ENCODE measurements around the gene OR8K5.
"Not testable (repeated sequence)": the region's sequence is repeated elsewhere in the genome, so short reads cannot be mapped to it uniquely, and the experiment has no call there.

OR8K5 gene, protein sequence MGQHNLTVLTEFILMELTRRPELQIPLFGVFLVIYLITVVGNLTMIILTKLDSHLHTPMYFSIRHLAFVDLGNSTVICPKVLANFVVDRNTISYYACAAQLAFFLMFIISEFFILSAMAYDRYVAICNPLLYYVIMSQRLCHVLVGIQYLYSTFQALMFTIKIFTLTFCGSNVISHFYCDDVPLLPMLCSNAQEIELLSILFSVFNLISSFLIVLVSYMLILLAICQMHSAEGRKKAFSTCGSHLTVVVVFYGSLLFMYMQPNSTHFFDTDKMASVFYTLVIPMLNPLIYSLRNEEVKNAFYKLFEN

GRCh38 chr11:56160217-56160616 lies at the start of gene OR8K5:
OR8K5 (minus strand) TSS chr11:56160317; CDS start chr11:56160317, 0 bp downstream.
- no peak for DNase-seq (ENCODE audit: low spot score)

GRCh38 chr11:56207790-56208189 lies 47.7 kb upstream of the OR8K5 start:
- no peak for DNase-seq (ENCODE audit: low spot score)

GRCh38 chr11:56197367-56197766 lies 37.2 kb upstream of the OR8K5 start:
- no peak for DNase-seq (ENCODE audit: low spot score)

GRCh38 chr11:56196705-56197104 lies 36.6 kb upstream of the OR8K5 start:
- no peak for DNase-seq (ENCODE audit: low spot score)

DNA sequence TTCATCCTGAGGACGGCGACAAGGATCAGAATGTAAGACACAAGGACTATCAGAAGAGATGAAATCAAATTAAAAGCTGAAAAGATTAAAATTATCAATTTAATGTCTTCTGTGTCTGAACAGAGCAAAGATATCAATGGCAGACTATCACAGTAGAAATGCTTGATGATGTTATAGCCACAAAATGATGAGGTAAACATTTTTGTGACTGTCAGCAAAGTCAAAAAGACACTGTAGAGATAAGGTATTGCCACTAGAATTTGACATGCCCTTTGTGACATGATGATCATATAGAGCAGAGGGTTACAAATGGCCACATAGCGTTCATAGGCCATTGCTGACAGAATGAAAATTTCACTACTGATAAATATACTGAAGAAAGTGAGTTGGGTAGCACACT lies 28.5 kb upstream of the OR8K5 start:
- no peak for DNase-seq (ENCODE audit: low spot score)

DNA sequence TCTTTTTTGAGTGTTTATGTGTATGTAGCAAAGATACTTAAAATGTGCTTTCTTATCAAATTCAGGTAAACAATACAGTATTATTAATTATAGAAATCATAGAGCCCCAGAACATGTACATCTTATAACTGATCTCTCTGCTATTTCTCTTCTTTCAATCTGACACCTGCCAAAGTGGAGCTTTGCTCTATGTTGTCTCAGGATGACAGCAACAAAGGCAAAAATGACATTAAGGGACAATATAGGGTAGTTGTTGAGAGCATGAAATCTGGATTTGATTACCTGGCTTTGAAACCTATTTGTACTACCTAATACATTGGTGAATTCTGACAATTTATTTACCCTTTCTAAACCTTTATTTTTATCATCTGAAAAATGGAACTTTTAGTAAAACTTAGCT lies 23.3 kb upstream of the OR8K5 start:
- no peak for DNase-seq (ENCODE audit: low spot score)

DNA sequence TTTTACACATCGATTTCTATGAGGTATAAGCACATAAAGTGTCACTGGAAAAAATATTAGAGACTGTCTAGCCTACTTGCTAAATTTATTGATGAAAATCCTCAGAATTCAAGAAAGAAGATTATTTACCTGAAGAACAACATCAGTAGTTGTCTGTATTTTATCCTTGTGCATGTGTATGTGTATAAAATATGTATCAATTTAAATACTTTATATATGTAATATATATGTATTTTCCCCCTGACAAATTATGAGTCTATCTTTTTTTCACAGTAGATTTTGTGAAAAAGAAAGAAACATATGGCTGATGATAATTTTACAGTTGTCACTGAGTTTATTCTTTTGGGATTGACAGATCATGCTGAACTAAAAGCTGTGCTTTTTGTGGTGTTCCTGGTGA lies 16.2 kb upstream of the OR8K5 start, which contains the start of gene OR5J2:
Gene OR5J2 (plus strand): TSS at position 301 of the 400 bp plus-strand sequence. CDS start 0 bp downstream, at position 301.
- DNase-seq (ENCODE audit: low spot score), result no peak

GRCh38 chr11:56172256-56172830 lies 12.2 kb upstream of the OR8K5 start:
- DNase-seq (ENCODE audit: low spot score), result no peak

GRCh38 chr11:56163804-56164203 lies 3.7 kb upstream of the OR8K5 start:
- no peak for DNase-seq (ENCODE audit: low spot score)

GRCh38 chr11:56152333-56152732 lies 7.8 kb downstream of the OR8K5 start:
- no peak for DNase-seq (ENCODE audit: low spot score)

DNA sequence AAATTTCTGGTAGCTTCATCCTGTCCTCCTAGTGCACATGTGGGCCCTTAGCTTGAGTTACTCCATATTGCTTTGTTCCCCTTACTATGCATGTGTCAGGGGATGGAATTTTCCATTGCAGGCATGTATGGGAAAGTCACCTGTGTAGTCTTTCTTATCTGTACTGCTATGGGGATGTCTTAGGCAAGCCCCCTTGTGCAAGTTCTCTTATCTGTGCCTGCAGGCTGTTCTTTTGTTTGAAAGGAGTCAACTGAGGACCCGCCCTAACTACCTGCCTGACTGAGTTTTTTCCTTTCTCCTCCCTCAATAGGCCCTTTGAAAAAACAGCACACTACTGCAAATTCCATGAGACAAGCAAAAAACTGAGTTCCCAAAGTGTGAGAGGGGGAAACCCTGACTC lies 8.7 kb downstream of the OR8K5 start:
- no peak for DNase-seq (ENCODE audit: low spot score)

DNA sequence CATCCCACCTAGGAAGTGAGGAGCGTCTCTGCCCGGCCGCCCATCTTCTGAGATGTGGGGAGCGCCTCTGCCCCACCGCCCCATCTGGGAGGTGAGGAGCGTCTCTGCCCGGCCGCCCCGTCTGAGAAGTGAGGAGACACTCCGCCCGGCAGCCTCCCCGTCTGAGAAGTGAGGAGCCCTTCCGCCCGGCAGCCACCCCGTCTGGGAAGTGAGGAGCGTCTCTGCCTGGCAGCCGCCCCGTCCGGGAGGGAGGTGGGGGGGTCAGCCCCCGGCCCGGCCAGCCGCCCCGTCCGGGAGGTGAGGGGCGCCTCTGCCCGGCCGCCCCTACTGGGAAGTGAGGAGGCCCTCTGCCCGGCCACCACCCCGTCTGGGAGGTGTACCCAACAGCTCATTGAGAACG lies 16.4 kb downstream of the OR8K5 start:
- DNase-seq (ENCODE audit: low spot score), result not testable (repeated sequence)

- DNase-seq (ENCODE audit: low spot score), result no peak
Observed at GRCh38 chr11:56140151-56140661, 19.9 kb downstream of the OR8K5 start, which contains the start of gene OR8J3. OR8J3 (minus strand) TSS chr11:56140201; CDS start chr11:56137718, 2,483 bp downstream.

DNA sequence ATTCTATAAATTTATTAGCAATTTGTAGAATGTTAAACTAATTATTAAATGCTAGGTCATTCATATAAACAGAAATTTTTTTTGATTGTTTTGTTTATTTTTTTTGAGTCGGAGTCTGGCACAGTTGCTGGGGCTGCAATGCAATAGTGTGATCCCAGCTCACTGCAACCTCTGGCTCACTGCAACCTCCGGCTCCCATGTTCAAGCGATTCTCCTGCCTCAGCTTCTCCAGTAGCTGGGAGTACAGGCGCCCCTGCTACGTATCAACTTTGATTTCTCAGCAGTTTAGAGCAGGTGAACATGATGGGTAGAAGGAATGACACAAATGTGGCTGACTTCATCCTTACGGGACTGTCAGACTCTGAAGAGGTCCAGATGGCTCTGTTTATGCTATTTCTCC lies 38.0 kb downstream of the OR8K5 start, which contains the start of gene OR8H3:
Gene OR8H3 (plus strand): TSS at position 301 of the 400 bp plus-strand sequence. CDS start 0 bp downstream, at position 301.
- DNase-seq (ENCODE audit: low spot score), result no peak
